ENCODE results near the gene RTN4R. TPM values are rescaled to one million over a fixed set of nuclear protein-coding genes. Genes with fewer than 3 reads are reported as not detected.

RTN4R gene
- total and polyA plus RNA-seq, 9 of the 15 experiments (the other 6 are each of a cell fraction or from before 2014, with no cell fraction given): 0.04 to 2.8 (median 1.4) TPM; not detected in 3

GRCh38 chr22:20194681-20195593 lies 73.2 kb downstream of the RTN4R start (continued):
- no peak for TF ChIP-seq ZNF318 (IDR thresholded peaks at IDR 0.05; ENCODE audit: borderline replicate concordance in 1 of 2, low read depth in 1 of 2)
- TF ChIP-seq CTBP1 (IDR thresholded peaks at IDR 0.05; ENCODE audit: borderline replicate concordance): no peak
- TF ChIP-seq TRIM25 (IDR thresholded peaks at IDR 0.05; ENCODE audit: borderline replicate concordance): no peak
- no peak for TF ChIP-seq SIX5 (IDR thresholded peaks at IDR 0.05; ENCODE audit: borderline replicate concordance in 1 of 2, insufficient read depth in 1 of 2, low read depth in 1 of 2, low read length in 2 of 2)
- TF ChIP-seq ZNF785 (CRISPR knock-in tag; IDR thresholded peaks at IDR 0.05): no peak
- TF ChIP-seq BHLHE40 (IDR thresholded peaks at IDR 0.05; ENCODE audit: low read length): 0 out of 2 replicates have a peak, but pooled peaks have one; percentile 1
- no peak; the same call in 1 of the 2 replicates for TF ChIP-seq STAG1 (CRISPR knock-in tag; IDR thresholded peaks at IDR 0.05; ENCODE audit: borderline replicate concordance)
- no peak for TF ChIP-seq CREB5 (CRISPR knock-in tag; IDR thresholded peaks at IDR 0.05)
- peak; percentile 51; the same call in 1 of the 2 replicates for TF ChIP-seq ZNF764 (CRISPR knock-in tag; IDR thresholded peaks at IDR 0.05; ENCODE audit: low read depth)
- TF ChIP-seq ERF (CRISPR knock-in tag; IDR thresholded peaks at IDR 0.05): 0 out of 2 replicates have a peak, but pooled peaks have one; percentile 13
- TF ChIP-seq MYBL2 (IDR thresholded peaks at IDR 0.05; ENCODE audit: low read depth): no peak
- no peak for TF ChIP-seq MYBL2 (CRISPR knock-in tag; IDR thresholded peaks at IDR 0.05; ENCODE audit: borderline replicate concordance)

Measured in K562 (cell line).